Urinary bladder (tissue), 4 donors: ENCODE data around the gene LPCAT4. TPM values are rescaled to one million over a fixed set of nuclear protein-coding genes. Genes with fewer than 3 reads are reported as not detected.

ENCODE experiments used
- DNase-seq: peaks from one replicate; pipeline ENCODE4 v3.0.0-alpha.2; 2015; ENCODE audit errors: extremely low spot score
- H3K27ac ChIP-seq: one replicate; pipeline ENCODE4 v1.5.1; 2013; ENCODE audit warnings: low read depth, mild to moderate bottlenecking, moderate library complexity
- H3K36me3 ChIP-seq: one replicate; pipeline ENCODE4 v1.6.1; 2013; ENCODE audit warnings: mild to moderate bottlenecking, moderate library complexity; ENCODE audit not compliant: insufficient read depth
- H3K4me1 ChIP-seq: one replicate; pipeline ENCODE4 v1.6.1; 2013; ENCODE audit warnings: mild to moderate bottlenecking, moderate library complexity; ENCODE audit not compliant: insufficient read depth
- H3K4me3 ChIP-seq: one replicate; pipeline ENCODE4 v1.5.1; 2013; ENCODE audit warnings: low read depth, low read length
- WGBS: extraction: QIAGEN DNeasy Blood & Tissue Kit; methylation state at CpG from one replicate; pipeline ENCODE4 v1.1.7; 2013; 5-methylcytosine and 5-hydroxymethylcytosine counted together
- polyA plus RNA-seq: library from polyadenylated mRNA; stranded (reverse); fragments of 200-250 nt; gene quantifications from one replicate; pipeline ENCODE4 v1.2.3, GENCODE V29; 2013
- small RNA-seq: library from RNA; depleted of rRNA; stranded (forward); fragments of <200 nt; gene quantifications from one replicate; pipeline ENCODE3, GENCODE V24; 2014
- total RNA-seq: library from RNA; depleted of rRNA; stranded (reverse); fragments of >200 nt; gene quantifications from one replicate; pipeline ENCODE4 v1.2.3, GENCODE V29; 2014
- donor health status: healthy with polysubstance abuse.
- donor health status: healthy.

The LPCAT4 gene
- total and polyA plus RNA-seq, 2 donors: 12.2 to 32.5 TPM

- no peak for DNase-seq
- peaks cover 1% of the 10 kb centered on the region for H3K36me3 ChIP-seq
- H3K4me1 ChIP-seq: no peaks in the 10 kb centered on the region
- 16% methylated on average over 10 of the region's 10 CpGs for WGBS
- H3K27ac ChIP-seq: no peak overlapping the region
- H3K4me3 ChIP-seq: peak overlapping the region; percentile 35
Observed at GRCh38 chr15:34318277-34319079, 48.5 kb downstream of the LPCAT4 start.

- Histone ChIP-seq H3K4me3 (no peak overlapping the region), H3K27ac (no peak overlapping the region), H3K4me1 (no peaks in the 10 kb centered on the region), H3K36me3 (no peaks in the 10 kb centered on the region)
- WGBS: 87% methylated on average over 3 of the region's 3 CpGs
- no peak for DNase-seq
Observed at GRCh38 chr15:34314491-34315490, 52.2 kb downstream of the LPCAT4 start.

- Histone ChIP-seq H3K27ac (no peak overlapping the region), H3K36me3 (no peaks in the 10 kb centered on the region), H3K4me3 (no peak overlapping the region), H3K4me1 (no peaks in the 10 kb centered on the region)
- 85% methylated on average over 1 of the region's 1 CpG for WGBS
- DNase-seq: no peak
Observed at GRCh38 chr15:34311563-34311962, 55.4 kb downstream of the LPCAT4 start.

Small RNA genes within 50 kb of the gene (small RNA-seq; reads per million reads assigned to genes)
- gene MIR1233-1 (not detected), gene RF00019 (not detected)

Other genes with a start within 250 kb of the LPCAT4 start
- 143 TPM for gene KATNBL1, start 157.1 kb downstream of the LPCAT4 start, total RNA-seq
- 15.3 TPM for gene KATNBL1, start 157.1 kb downstream of the LPCAT4 start, polyA plus RNA-seq
- 77.0 TPM for gene EMC4, start 142.2 kb downstream of the LPCAT4 start, total RNA-seq
- gene EMC4, start 142.2 kb downstream of the LPCAT4 start, polyA plus RNA-seq: 135 TPM
- 22.2 TPM for gene SLC12A6, start 29.4 kb downstream of the LPCAT4 start, total RNA-seq
- gene SLC12A6, start 29.4 kb downstream of the LPCAT4 start, polyA plus RNA-seq: 6.6 TPM
- gene NOP10, start 24.1 kb downstream of the LPCAT4 start, total RNA-seq: 129 TPM
- 169 TPM for gene NOP10, start 24.1 kb downstream of the LPCAT4 start, polyA plus RNA-seq
- gene NUTM1, start 23.9 kb downstream of the LPCAT4 start, total RNA-seq: not detected
- gene NUTM1, start 23.9 kb downstream of the LPCAT4 start, polyA plus RNA-seq: 0.03 TPM
- 43.9 TPM for gene GOLGA8A, start 70.6 kb upstream of the LPCAT4 start, total RNA-seq
- 13.3 TPM for gene GOLGA8A, start 70.6 kb upstream of the LPCAT4 start, polyA plus RNA-seq
- gene GOLGA8B, start 216.5 kb upstream of the LPCAT4 start, total RNA-seq: 24.2 TPM
- 8.3 TPM for gene GOLGA8B, start 216.5 kb upstream of the LPCAT4 start, polyA plus RNA-seq